Neural cell (in vitro differentiated cells): ENCODE results near the gene HNRNPK. TPM values are rescaled to one million over a fixed set of nuclear protein-coding genes. Genes with fewer than 3 reads are reported as not detected.

ENCODE experiments used
- H2AFZ ChIP-seq: fragments of 200-600, 300-800 bp; sonication (generic), shearing (Covaris generic); 2 replicates; pipeline ENCODE4 v1.6.0; 2014; ENCODE audit warnings: low read depth, mild to moderate bottlenecking, antibody characterized with exemption, low read length, moderate library complexity
- H3F3A ChIP-seq: fragments of 200-600 bp; shearing (Covaris generic); 2 replicates; pipeline ENCODE4 v1.6.1; 2016; ENCODE audit warnings: mild to moderate bottlenecking, moderate library complexity, mixed read lengths, antibody characterized with exemption, low read length; ENCODE audit not compliant: insufficient read depth, poor library complexity, severe bottlenecking
- H3K27ac ChIP-seq: fragments of 200-600, 300-800 bp; sonication (generic), shearing (Covaris generic); 2 replicates; pipeline ENCODE4 v1.5.1; 2014; ENCODE audit warnings: mild to moderate bottlenecking, low read length, moderate library complexity
- H3K27me3 ChIP-seq: fragments of 300-800, 200-600 bp; sonication (generic), shearing (Covaris generic); 2 replicates; pipeline ENCODE4 v1.6.0; 2014; ENCODE audit warnings: mild to moderate bottlenecking, low read depth, low read length, moderate library complexity; ENCODE audit not compliant: insufficient read depth
- H3K36me3 ChIP-seq: fragments of 300-800, 200-600 bp; sonication (generic), shearing (Covaris generic); 2 replicates; pipeline ENCODE4 v1.5.1; 2014; ENCODE audit warnings: mild to moderate bottlenecking, antibody characterized with exemption, low read length, moderate library complexity; ENCODE audit not compliant: insufficient read depth
- H3K4me2 ChIP-seq: fragments of 300-800, 200-600 bp; sonication (generic), shearing (Covaris generic); 2 replicates; pipeline ENCODE4 v1.6.0; 2014; ENCODE audit warnings: mild to moderate bottlenecking, low read length
- H3K4me3 ChIP-seq: fragments of 300-800, 200-600 bp; sonication (generic), shearing (Covaris generic); 2 replicates; pipeline ENCODE4 v1.5.1; 2014; ENCODE audit warnings: mild to moderate bottlenecking, low read length, moderate library complexity
- H3K79me2 ChIP-seq: fragments of 200-600 bp; shearing (Covaris generic); replicated peaks from 2 replicates; pipeline ENCODE4 v1.6.0; 2014; ENCODE audit warnings: mild to moderate bottlenecking, low read length, moderate library complexity; ENCODE audit not compliant: insufficient read depth
- H3K9ac ChIP-seq: fragments of 300-800, 200-600 bp; sonication (generic), shearing (Covaris generic); 2 replicates; pipeline ENCODE4 v1.6.1; 2016; ENCODE audit warnings: mild to moderate bottlenecking, low read length, mixed read lengths
- H3K9me2 ChIP-seq: fragments of 200-600 bp; shearing (Covaris generic); 2 replicates; pipeline ENCODE4 v1.6.1; 2016; ENCODE audit warnings: mild to moderate bottlenecking, low read length, mixed read lengths; ENCODE audit not compliant: insufficient read depth
- H3K9me3 ChIP-seq: fragments of 200-600, 300-800 bp; sonication (generic), shearing (Covaris generic); 2 replicates; pipeline ENCODE4 v1.6.1; 2016; ENCODE audit warnings: mild to moderate bottlenecking, mixed run types, low read length, moderate library complexity, mixed read lengths
- H4K20me1 ChIP-seq: fragments of 200-600 bp; shearing (Covaris generic); 2 replicates; pipeline ENCODE4 v1.6.1; 2016; ENCODE audit warnings: mild to moderate bottlenecking, mixed run types; ENCODE audit not compliant: insufficient read depth
- CTCF ChIP-seq: fragments of 450-650 bp; IDR thresholded peaks from 2 replicates; pipeline ENCODE4 v1.5.1; 2014; ENCODE audit warnings: antibody characterized with exemption, mild to moderate bottlenecking, moderate library complexity; ENCODE audit not compliant: poor library complexity, severe bottlenecking
- EP300 ChIP-seq: fragments of 450-650 bp; conservative IDR thresholded peaks from 2 replicates; pipeline ENCODE4 v1.6.1; 2014; ENCODE audit warnings: antibody characterized with exemption, mild to moderate bottlenecking, moderate library complexity; ENCODE audit not compliant: poor library complexity, severe bottlenecking
- EZH2 ChIP-seq: fragments of 200-600, 300-800 bp; shearing (Covaris generic), sonication (generic); IDR thresholded peaks from 2 replicates; pipeline ENCODE4 v1.6.1; 2014; ENCODE audit warnings: antibody characterized with exemption, low read length, borderline replicate concordance, mild to moderate bottlenecking; ENCODE audit not compliant: insufficient read depth, poor library complexity, severe bottlenecking
- MXI1 ChIP-seq: fragments of 450-650 bp; conservative IDR thresholded peaks from 2 replicates; pipeline ENCODE4 v1.6.1; 2014; ENCODE audit warnings: antibody characterized with exemption, mild to moderate bottlenecking; ENCODE audit not compliant: poor library complexity, severe bottlenecking
- POLR2AphosphoS5 ChIP-seq: IDR thresholded peaks from 2 replicates; pipeline ENCODE4 v1.6.1; 2012
- RAD21 ChIP-seq: fragments of 450-650 bp; conservative IDR thresholded peaks from 2 replicates; pipeline ENCODE4 v1.6.1; 2014; ENCODE audit warnings: antibody characterized with exemption, mild to moderate bottlenecking, moderate library complexity
- SMC3 ChIP-seq: fragments of 450-650 bp; conservative IDR thresholded peaks from 2 replicates; pipeline ENCODE4 v1.6.1; 2014; ENCODE audit warnings: antibody characterized with exemption, mild to moderate bottlenecking, moderate library complexity; ENCODE audit not compliant: poor library complexity
- TAF1 ChIP-seq: IDR thresholded peaks from 2 replicates; pipeline ENCODE4 v1.6.1; 2012; ENCODE audit warnings: low read depth
- polyA plus RNA-seq: library from polyadenylated mRNA; depleted of rRNA; stranded (reverse); fragments of >200 nt; gene quantifications from 2 replicates; pipeline ENCODE4 v1.2.3, GENCODE V29; 2014
- TF ChIP-seq, protein P1 (sequence below): IDR thresholded peaks from 2 replicates; pipeline ENCODE4 v1.6.1; 2012; ENCODE audit warnings: borderline replicate concordance

Gene HNRNPK
- polyA plus RNA-seq, 1 donor from 2014 or later: 1,061 TPM

DNA sequence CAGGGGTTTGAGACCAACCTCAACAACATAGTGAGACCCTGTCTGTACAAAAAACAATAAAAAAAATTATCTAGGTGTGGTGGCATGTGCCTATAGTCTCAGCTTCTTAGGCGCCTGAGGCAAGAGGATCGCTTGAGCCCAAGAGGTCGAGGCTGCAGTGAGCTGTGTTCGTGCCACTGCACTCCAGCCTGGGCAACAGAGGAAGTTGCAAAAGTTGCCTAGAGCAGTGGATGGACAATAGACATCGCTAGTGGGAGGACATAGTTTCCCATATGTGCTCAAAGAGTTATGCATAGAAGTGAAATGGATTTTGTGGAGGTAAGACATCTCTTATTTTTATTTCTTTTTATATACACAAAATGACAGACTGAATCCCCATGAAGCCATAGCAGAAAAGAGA, 19.0 kb downstream of the HNRNPK start:
- no peak overlapping the region for H3K4me3 ChIP-seq
- H3K4me2 ChIP-seq: no peak overlapping the region
- H3K9ac ChIP-seq: no peak overlapping the region
- no peaks in the 10 kb centered on the region for H3K9me3 ChIP-seq
- no peaks in the 10 kb centered on the region for H3K36me3 ChIP-seq
- H3K27me3 ChIP-seq: no peaks in the 10 kb centered on the region
- peaks cover 4% of the 10 kb centered on the region for H3F3A ChIP-seq
- no peaks in the 10 kb centered on the region for H3K79me2 ChIP-seq
- TF ChIP-seq MXI1 (no peak), POLR2AphosphoS5 (no peak), EZH2 (no peak), CTCF (no peak), SMC3 (no peak), TAF1 (no peak), RAD21 (no peak), EP300 (no peak)
- TF ChIP-seq, protein P1, sequence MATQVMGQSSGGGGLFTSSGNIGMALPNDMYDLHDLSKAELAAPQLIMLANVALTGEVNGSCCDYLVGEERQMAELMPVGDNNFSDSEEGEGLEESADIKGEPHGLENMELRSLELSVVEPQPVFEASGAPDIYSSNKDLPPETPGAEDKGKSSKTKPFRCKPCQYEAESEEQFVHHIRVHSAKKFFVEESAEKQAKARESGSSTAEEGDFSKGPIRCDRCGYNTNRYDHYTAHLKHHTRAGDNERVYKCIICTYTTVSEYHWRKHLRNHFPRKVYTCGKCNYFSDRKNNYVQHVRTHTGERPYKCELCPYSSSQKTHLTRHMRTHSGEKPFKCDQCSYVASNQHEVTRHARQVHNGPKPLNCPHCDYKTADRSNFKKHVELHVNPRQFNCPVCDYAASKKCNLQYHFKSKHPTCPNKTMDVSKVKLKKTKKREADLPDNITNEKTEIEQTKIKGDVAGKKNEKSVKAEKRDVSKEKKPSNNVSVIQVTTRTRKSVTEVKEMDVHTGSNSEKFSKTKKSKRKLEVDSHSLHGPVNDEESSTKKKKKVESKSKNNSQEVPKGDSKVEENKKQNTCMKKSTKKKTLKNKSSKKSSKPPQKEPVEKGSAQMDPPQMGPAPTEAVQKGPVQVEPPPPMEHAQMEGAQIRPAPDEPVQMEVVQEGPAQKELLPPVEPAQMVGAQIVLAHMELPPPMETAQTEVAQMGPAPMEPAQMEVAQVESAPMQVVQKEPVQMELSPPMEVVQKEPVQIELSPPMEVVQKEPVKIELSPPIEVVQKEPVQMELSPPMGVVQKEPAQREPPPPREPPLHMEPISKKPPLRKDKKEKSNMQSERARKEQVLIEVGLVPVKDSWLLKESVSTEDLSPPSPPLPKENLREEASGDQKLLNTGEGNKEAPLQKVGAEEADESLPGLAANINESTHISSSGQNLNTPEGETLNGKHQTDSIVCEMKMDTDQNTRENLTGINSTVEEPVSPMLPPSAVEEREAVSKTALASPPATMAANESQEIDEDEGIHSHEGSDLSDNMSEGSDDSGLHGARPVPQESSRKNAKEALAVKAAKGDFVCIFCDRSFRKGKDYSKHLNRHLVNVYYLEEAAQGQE: no peak
- H3K9me2 ChIP-seq: no peaks in the 10 kb centered on the region
- H3K27ac ChIP-seq: no peak overlapping the region
- H4K20me1 ChIP-seq: no peaks in the 10 kb centered on the region
- H2AFZ ChIP-seq: no peak overlapping the region

GRCh38 chr9:83959061-83959460, 21.0 kb downstream of the HNRNPK start:
- no peaks in the 10 kb centered on the region for H3K27me3 ChIP-seq
- H2AFZ ChIP-seq: no peak overlapping the region
- no peak overlapping the region for H3K9ac ChIP-seq
- H3K9me2 ChIP-seq: no peaks in the 10 kb centered on the region
- no peak overlapping the region for H3K27ac ChIP-seq
- H3K4me2 ChIP-seq: no peak overlapping the region
- H3K9me3 ChIP-seq: no peaks in the 10 kb centered on the region
- H3F3A ChIP-seq: no peaks in the 10 kb centered on the region
- H3K4me3 ChIP-seq: no peak overlapping the region
- no peaks in the 10 kb centered on the region for H3K79me2 ChIP-seq
- TF ChIP-seq CTCF (no peak), POLR2AphosphoS5 (no peak), MXI1 (no peak), RAD21 (no peak), TAF1 (no peak), SMC3 (no peak), EZH2 (no peak), EP300 (no peak)
- TF ChIP-seq, protein P1: no peak
- no peaks in the 10 kb centered on the region for H4K20me1 ChIP-seq
- no peaks in the 10 kb centered on the region for H3K36me3 ChIP-seq
